ENCODE measurements around the gene EMD. TPM values are rescaled to one million over a fixed set of nuclear protein-coding genes. Genes with fewer than 3 reads are reported as not detected.
A peak's percentile ranks its signal among the peaks of the same experiment; 100 is the strongest.

Gene EMD
- total RNA-seq, 3 donors from 2014 or later (not counting 1 experiment from before 2014, with no cell fraction given): 141 to 175 (median 152) TPM

- peak overlapping the region; percentile 80 to 91 for H3K27ac Mint-ChIP-seq
- Histone ChIP-seq H3K4me1 (ENCODE audit: control insufficient read depth, insufficient read depth, low read length) (peaks cover 45% of the 10 kb centered on the region), H3K9me3 (ENCODE audit: control insufficient read depth, insufficient read depth, low read length) (no peaks in the 10 kb centered on the region), H3K4me3 (ENCODE audit: low read length) (peak overlapping the region; percentile 31), H3K27me3 (ENCODE audit: control insufficient read depth, insufficient read depth, low read length) (no peaks in the 10 kb centered on the region), H3K36me3 (ENCODE audit: control insufficient read depth, insufficient read depth, low read length) (peaks cover 6% of the 10 kb centered on the region), H3K27ac (ENCODE audit: low read length) (peak overlapping the region; percentile 96)
- ATAC-seq (no peak), DNase-seq (peak; percentile 39 to 76)
- under 1% methylated on average over 79 of the region's 79 CpGs for WGBS (ENCODE audit: insufficient coverage)
- H3K27me3 Mint-ChIP-seq (ENCODE audit: low read depth in 2 of 2): no peaks in the 10 kb centered on the region
- intact Hi-C loops (cut with micrococcal nuclease): loop anchor here (1.0 to 10.0 kb wide), 2 partner anchors 9 to 283 kb away; partner anchors contain the start of gene MECP2
- peaks cover 11 to 14% of the 10 kb centered on the region in 2 donors for H3K4me1 Mint-ChIP-seq
- H3K9me3 Mint-ChIP-seq: no peaks in the 10 kb centered on the region
- H3K4me3 Mint-ChIP-seq: peak overlapping the region; percentile 88
- TF ChIP-seq CTCF (IDR thresholded peaks at IDR 0.05): no peak
- no peaks in the 10 kb centered on the region for H3K36me3 Mint-ChIP-seq
Measured at GRCh38 chrX:154378059-154378798, 866 bp upstream of the EMD start.

- Histone ChIP-seq H3K4me1 (ENCODE audit: control insufficient read depth, insufficient read depth, low read length) (peaks cover 36% of the 10 kb centered on the region), H3K27ac (ENCODE audit: low read length) (peak overlapping the region; percentile 97), H3K4me3 (ENCODE audit: low read length) (peak overlapping the region; percentile 67), H3K9me3 (ENCODE audit: control insufficient read depth, insufficient read depth, low read length) (no peaks in the 10 kb centered on the region), H3K36me3 (ENCODE audit: control insufficient read depth, insufficient read depth, low read length) (peaks cover 6% of the 10 kb centered on the region), H3K27me3 (ENCODE audit: control insufficient read depth, insufficient read depth, low read length) (no peaks in the 10 kb centered on the region)
- ATAC-seq (no peak), DNase-seq (no peak)
- intact Hi-C loops (cut with micrococcal nuclease): loop anchor here (10.0 kb wide), 1 partner anchor 285 kb away; the partner anchor contains the start of gene MECP2
- Mint-ChIP-seq H3K4me3 (peak overlapping the region; percentile 73), H3K27ac (peak overlapping the region; percentile 80 to 91), H3K27me3 (ENCODE audit: low read depth in 2 of 2) (no peaks in the 10 kb centered on the region), H3K36me3 (no peaks in the 10 kb centered on the region), H3K4me1 (peaks cover 11 to 12% of the 10 kb centered on the region in 2 donors), H3K9me3 (no peaks in the 10 kb centered on the region)
- WGBS (ENCODE audit: insufficient coverage): 0% methylated on average over 30 of the region's 38 CpGs
- TF ChIP-seq CTCF (IDR thresholded peaks at IDR 0.05): no peak
Measured at GRCh38 chrX:154379569-154379951, 465 bp downstream of the EMD start.

- Mint-ChIP-seq H3K27ac (peak overlapping the region; percentile 80 to 91), H3K27me3 (ENCODE audit: low read depth in 2 of 2) (no peaks in the 10 kb centered on the region), H3K4me3 (peak overlapping the region; percentile 73), H3K36me3 (no peaks in the 10 kb centered on the region), H3K4me1 (peaks cover 11 to 12% of the 10 kb centered on the region in 2 donors), H3K9me3 (no peaks in the 10 kb centered on the region)
- ATAC-seq (no peak), DNase-seq (no peak)
- peaks cover 32% of the 10 kb centered on the region for H3K4me1 ChIP-seq (ENCODE audit: control insufficient read depth, insufficient read depth, low read length)
- H3K27me3 ChIP-seq (ENCODE audit: control insufficient read depth, insufficient read depth, low read length): no peaks in the 10 kb centered on the region
- H3K9me3 ChIP-seq (ENCODE audit: control insufficient read depth, insufficient read depth, low read length): no peaks in the 10 kb centered on the region
- H3K4me3 ChIP-seq (ENCODE audit: low read length): peak overlapping the region; percentile 67
- intact Hi-C loops (cut with micrococcal nuclease): no loop called here
- H3K27ac ChIP-seq (ENCODE audit: low read length): peak overlapping the region; percentile 97
- 69% methylated on average over 13 of the region's 13 CpGs for WGBS (ENCODE audit: insufficient coverage)
- H3K36me3 ChIP-seq (ENCODE audit: control insufficient read depth, insufficient read depth, low read length): peaks cover 6% of the 10 kb centered on the region
- no peak for TF ChIP-seq CTCF (IDR thresholded peaks at IDR 0.05)
Measured at GRCh38 chrX:154380153-154380552, 1.1 kb downstream of the EMD start.

All from natural killer cell (primary cell).